Effector memory CD4-positive, alpha-beta T cell (primary cell): Measurements from ENCODE around the gene GSG1L.

Experiments used
- DNase-seq, 3 donors: peaks; one replicate each; pipeline ENCODE4 v3.0.0-alpha.2; 2020
- H3K27ac ChIP-seq: 2 replicates; pipeline ENCODE4 v1.7.0; 2013; ENCODE audit warnings: mild to moderate bottlenecking, low read length, moderate library complexity; ENCODE audit not compliant: insufficient read depth, poor library complexity, severe bottlenecking
- H3K27me3 ChIP-seq: replicated peaks from 2 replicates; pipeline ENCODE4 v1.7.0; 2013; ENCODE audit warnings: mild to moderate bottlenecking, low read length; ENCODE audit not compliant: insufficient read depth, control insufficient read depth, poor library complexity, severe bottlenecking
- H3K36me3 ChIP-seq: 2 replicates; pipeline ENCODE4 v1.7.0; 2013; ENCODE audit warnings: mild to moderate bottlenecking, low read length, moderate library complexity; ENCODE audit not compliant: control insufficient read depth, insufficient read depth
- H3K4me1 ChIP-seq: 2 replicates; pipeline ENCODE4 v1.7.0; 2013; ENCODE audit warnings: low read length, mild to moderate bottlenecking; ENCODE audit not compliant: control insufficient read depth, insufficient read depth, poor library complexity, severe bottlenecking
- H3K4me3 ChIP-seq: 2 replicates; pipeline ENCODE4 v1.7.0; 2013; ENCODE audit warnings: low read length, low read depth, mild to moderate bottlenecking; ENCODE audit not compliant: insufficient read depth, poor library complexity, severe bottlenecking
- H3K9me3 ChIP-seq: 2 replicates; pipeline ENCODE4 v1.7.0; 2013; ENCODE audit warnings: mild to moderate bottlenecking, low read length, moderate library complexity; ENCODE audit not compliant: control insufficient read depth

The GSG1L gene

GRCh38 chr16:28085389-28086171 is 22.1 kb upstream of the GSG1L start:
- H3K4me1 ChIP-seq = no peaks in the 10 kb centered on the region
- no peaks in the 10 kb centered on the region for H3K27me3 ChIP-seq
- no peak overlapping the region for H3K4me3 ChIP-seq
- DNase-seq = no peak
- H3K27ac ChIP-seq = no peak overlapping the region
- H3K9me3 ChIP-seq = no peaks in the 10 kb centered on the region
- H3K36me3 ChIP-seq = no peaks in the 10 kb centered on the region

- Histone ChIP-seq H3K27ac (no peak overlapping the region), H3K27me3 (no peaks in the 10 kb centered on the region), H3K9me3 (no peaks in the 10 kb centered on the region), H3K36me3 (no peaks in the 10 kb centered on the region), H3K4me1 (no peaks in the 10 kb centered on the region), H3K4me3 (no peak overlapping the region)
- no peak for DNase-seq
These were observed 20.7 kb upstream of the GSG1L start for GRCh38 chr16:28084209-28084608.

- H3K4me1 ChIP-seq = no peaks in the 10 kb centered on the region
- no peak overlapping the region for H3K4me3 ChIP-seq
- no peaks in the 10 kb centered on the region for H3K27me3 ChIP-seq
- no peak overlapping the region for H3K27ac ChIP-seq
- no peaks in the 10 kb centered on the region for H3K9me3 ChIP-seq
- H3K36me3 ChIP-seq = no peaks in the 10 kb centered on the region
- no peak for DNase-seq
These were observed 19.1 kb upstream of the GSG1L start for GRCh38 chr16:28082624-28083023.

- H3K36me3 ChIP-seq = no peaks in the 10 kb centered on the region
- no peaks in the 10 kb centered on the region for H3K4me1 ChIP-seq
- H3K9me3 ChIP-seq = no peaks in the 10 kb centered on the region
- H3K27me3 ChIP-seq = no peaks in the 10 kb centered on the region
- DNase-seq = no peak
- no peak overlapping the region for H3K4me3 ChIP-seq
- H3K27ac ChIP-seq = no peak overlapping the region
These were observed 18.0 kb upstream of the GSG1L start for GRCh38 chr16:28081391-28081968.

GRCh38 chr16:28078261-28078660 is 14.7 kb upstream of the GSG1L start:
- H3K4me1 ChIP-seq = no peaks in the 10 kb centered on the region
- no peaks in the 10 kb centered on the region for H3K27me3 ChIP-seq
- no peaks in the 10 kb centered on the region for H3K36me3 ChIP-seq
- DNase-seq = no peak
- no peak overlapping the region for H3K4me3 ChIP-seq
- H3K27ac ChIP-seq = no peak overlapping the region
- H3K9me3 ChIP-seq = no peaks in the 10 kb centered on the region

- Histone ChIP-seq H3K4me3 (no peak overlapping the region), H3K4me1 (no peaks in the 10 kb centered on the region), H3K27me3 (no peaks in the 10 kb centered on the region), H3K9me3 (no peaks in the 10 kb centered on the region), H3K36me3 (no peaks in the 10 kb centered on the region), H3K27ac (no peak overlapping the region)
- DNase-seq = no peak
These were observed 10.3 kb upstream of the GSG1L start for GRCh38 chr16:28073836-28074235.

GRCh38 chr16:28072087-28072486 is 8.6 kb upstream of the GSG1L start:
- no peaks in the 10 kb centered on the region for H3K27me3 ChIP-seq
- no peaks in the 10 kb centered on the region for H3K4me1 ChIP-seq
- no peaks in the 10 kb centered on the region for H3K9me3 ChIP-seq
- H3K36me3 ChIP-seq = no peaks in the 10 kb centered on the region
- H3K27ac ChIP-seq = no peak overlapping the region
- DNase-seq = no peak
- no peak overlapping the region for H3K4me3 ChIP-seq

GRCh38 chr16:28069971-28070794 is 6.7 kb upstream of the GSG1L start:
- no peaks in the 10 kb centered on the region for H3K4me1 ChIP-seq
- no peaks in the 10 kb centered on the region for H3K27me3 ChIP-seq

GRCh38 chr16:28068976-28069375 is 5.5 kb upstream of the GSG1L start:
- Histone ChIP-seq H3K27me3 (no peaks in the 10 kb centered on the region), H3K9me3 (no peaks in the 10 kb centered on the region), H3K4me1 (no peaks in the 10 kb centered on the region), H3K36me3 (no peaks in the 10 kb centered on the region), H3K4me3 (no peak overlapping the region), H3K27ac (no peak overlapping the region)
- no peak for DNase-seq

More at GRCh38 chr16:28069971-28070794, 6.7 kb upstream of the GSG1L start:
- Histone ChIP-seq H3K4me3 (no peak overlapping the region), H3K27ac (no peak overlapping the region), H3K9me3 (no peaks in the 10 kb centered on the region), H3K36me3 (no peaks in the 10 kb centered on the region)
- DNase-seq = no peak
